AG08396 (cell line): ENCODE results near the gene HNRNPF.
"Not testable (repeated sequence)": the region's sequence is repeated elsewhere in the genome, so short reads cannot be mapped to it uniquely, and the experiment has no call there.

Experiments used
- DNase-seq: peaks from one replicate; pipeline ENCODE4 v3.0.0; 2012; ENCODE audit warnings: low spot score, mixed read lengths

Gene HNRNPF

GRCh38 chr10:43396928-43397624 lies 11.9 kb downstream of the HNRNPF start:
- peak; percentile 84 for DNase-seq

GRCh38 chr10:43396061-43396927 lies 12.7 kb downstream of the HNRNPF start:
- peak; percentile 89 for DNase-seq

GRCh38 chr10:43395571-43396060 lies 13.4 kb downstream of the HNRNPF start:
- no peak for DNase-seq

- no peak for DNase-seq
Measured at GRCh38 chr10:43394868-43395267, 14.1 kb downstream of the HNRNPF start.

GRCh38 chr10:43393606-43394360 lies 15.2 kb downstream of the HNRNPF start:
- no peak for DNase-seq

- not testable (repeated sequence) for DNase-seq
Measured at GRCh38 chr10:43393186-43393585, 15.8 kb downstream of the HNRNPF start.

- no peak for DNase-seq
Measured at GRCh38 chr10:43392748-43393147, 16.2 kb downstream of the HNRNPF start.

- no peak for DNase-seq
Measured at GRCh38 chr10:43391496-43391895, 17.5 kb downstream of the HNRNPF start.

- peak; percentile 53 for DNase-seq
Measured at GRCh38 chr10:43390759-43391158, 18.2 kb downstream of the HNRNPF start.

- no peak for DNase-seq
Measured at GRCh38 chr10:43390333-43390732, 18.7 kb downstream of the HNRNPF start.

GRCh38 chr10:43389867-43390266 lies 19.1 kb downstream of the HNRNPF start:
- no peak for DNase-seq

- no peak for DNase-seq
Measured at GRCh38 chr10:43387678-43388032, 21.3 kb downstream of the HNRNPF start.

GRCh38 chr10:43386981-43387677 lies 21.9 kb downstream of the HNRNPF start:
- DNase-seq = no peak

GRCh38 chr10:43386549-43386948 lies 22.4 kb downstream of the HNRNPF start:
- DNase-seq = no peak

- no peak for DNase-seq
Measured at GRCh38 chr10:43385412-43386004, 23.5 kb downstream of the HNRNPF start.

- DNase-seq = no peak
Measured at GRCh38 chr10:43384252-43385221, 24.4 kb downstream of the HNRNPF start.

- no peak for DNase-seq
Measured at GRCh38 chr10:43383204-43383971, 25.6 kb downstream of the HNRNPF start.

GRCh38 chr10:43380610-43381222 lies 28.3 kb downstream of the HNRNPF start:
- no peak for DNase-seq

- DNase-seq = no peak
Measured at GRCh38 chr10:43377424-43377883, 31.5 kb downstream of the HNRNPF start.
